ENCODE data around the gene GLT6D1. TPM values are rescaled to one million over a fixed set of nuclear protein-coding genes. Genes with fewer than 3 reads are reported as not detected.

GLT6D1 gene
- total RNA-seq (2021; ENCODE audit: unreplicated experiment) (not detected), Bru-seq, nascent RNA (not detected), BruChase-seq, experiment 1, labeled RNA remaining after a 2-hour chase (not detected), BruChase-seq, experiment 2, labeled RNA remaining after a 6-hour chase (not detected)
- polyA plus RNA-seq (2012; ENCODE audit: insufficient read length): not detected
- long read RNA-seq: 0 reads

GRCh38 chr9:135639196-135639595 is at the start of gene GLT6D1:
TSS of gene GLT6D1 (minus strand) at chr9:135639540. CDS start at chr9:135639187, 353 bp downstream.
- in situ Hi-C loops (cut with HindIII; ENCODE audit: low pct_unique_long_range_greater_than_20kb, low sequenced_read_pairs) (no loop called here), intact Hi-C loops (cut with micrococcal nuclease; ENCODE audit: unreplicated experiment) (no loop called here)
- TF ChIP-seq SIN3A (IDR thresholded peaks at IDR 0.05; ENCODE audit: borderline replicate concordance, insufficient read depth, low read depth, low read length): no peak
- no peak for TF ChIP-seq CTCF (IDR thresholded peaks at IDR 0.05)
- TF ChIP-seq, protein P1, sequence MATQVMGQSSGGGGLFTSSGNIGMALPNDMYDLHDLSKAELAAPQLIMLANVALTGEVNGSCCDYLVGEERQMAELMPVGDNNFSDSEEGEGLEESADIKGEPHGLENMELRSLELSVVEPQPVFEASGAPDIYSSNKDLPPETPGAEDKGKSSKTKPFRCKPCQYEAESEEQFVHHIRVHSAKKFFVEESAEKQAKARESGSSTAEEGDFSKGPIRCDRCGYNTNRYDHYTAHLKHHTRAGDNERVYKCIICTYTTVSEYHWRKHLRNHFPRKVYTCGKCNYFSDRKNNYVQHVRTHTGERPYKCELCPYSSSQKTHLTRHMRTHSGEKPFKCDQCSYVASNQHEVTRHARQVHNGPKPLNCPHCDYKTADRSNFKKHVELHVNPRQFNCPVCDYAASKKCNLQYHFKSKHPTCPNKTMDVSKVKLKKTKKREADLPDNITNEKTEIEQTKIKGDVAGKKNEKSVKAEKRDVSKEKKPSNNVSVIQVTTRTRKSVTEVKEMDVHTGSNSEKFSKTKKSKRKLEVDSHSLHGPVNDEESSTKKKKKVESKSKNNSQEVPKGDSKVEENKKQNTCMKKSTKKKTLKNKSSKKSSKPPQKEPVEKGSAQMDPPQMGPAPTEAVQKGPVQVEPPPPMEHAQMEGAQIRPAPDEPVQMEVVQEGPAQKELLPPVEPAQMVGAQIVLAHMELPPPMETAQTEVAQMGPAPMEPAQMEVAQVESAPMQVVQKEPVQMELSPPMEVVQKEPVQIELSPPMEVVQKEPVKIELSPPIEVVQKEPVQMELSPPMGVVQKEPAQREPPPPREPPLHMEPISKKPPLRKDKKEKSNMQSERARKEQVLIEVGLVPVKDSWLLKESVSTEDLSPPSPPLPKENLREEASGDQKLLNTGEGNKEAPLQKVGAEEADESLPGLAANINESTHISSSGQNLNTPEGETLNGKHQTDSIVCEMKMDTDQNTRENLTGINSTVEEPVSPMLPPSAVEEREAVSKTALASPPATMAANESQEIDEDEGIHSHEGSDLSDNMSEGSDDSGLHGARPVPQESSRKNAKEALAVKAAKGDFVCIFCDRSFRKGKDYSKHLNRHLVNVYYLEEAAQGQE (IDR thresholded peaks at IDR 0.05; ENCODE audit: insufficient read depth in 1 of 2, low read depth in 2 of 2, low read length in 1 of 2): no peak
- no peak for TF ChIP-seq TCF7L2 (IDR thresholded peaks at IDR 0.05; ENCODE audit: low read depth, low read length)
- Histone ChIP-seq H3K27ac (ENCODE audit: low read length) (no peak within 1 kb of the TSS), H3K4me3 (ENCODE audit: low read depth in 2 of 2, low read length in 2 of 2) (no peak within 1 kb of the TSS), H3K36me3 (ENCODE audit: control insufficient read depth, insufficient read depth, low read length) (no peaks in the 10 kb centered on the region), H3K9me3 (ENCODE audit: control insufficient read depth, insufficient read depth, low read depth, low read length) (no peaks in the 10 kb centered on the region), H3K4me1 (ENCODE audit: control insufficient read depth, insufficient read depth, low read length) (no peaks in the 10 kb centered on the region), H3K27me3 (ENCODE audit: control insufficient read depth, insufficient read depth, low read length) (peaks cover 4% of the 10 kb centered on the region; the same call in 1 of the 2 replicates)
- ATAC-seq (no peak), DNase-seq (ENCODE audit: low read depth, low spot score) (no peak)
- ChIA-PET POLR2A (no interaction called here), CTCF (no interaction called here)
- no TSS peak for BruUV-seq (replicated peaks)

GRCh38 chr9:135689011-135689410 is 49.7 kb upstream of the GLT6D1 start:
- H3K27me3 ChIP-seq (ENCODE audit: control insufficient read depth, insufficient read depth, low read length): no peaks in the 10 kb centered on the region
- intact Hi-C loops (cut with micrococcal nuclease; ENCODE audit: unreplicated experiment) (no loop called here), in situ Hi-C loops (cut with HindIII; ENCODE audit: low pct_unique_long_range_greater_than_20kb, low sequenced_read_pairs) (no loop called here)
- H3K36me3 ChIP-seq (ENCODE audit: control insufficient read depth, insufficient read depth, low read length): no peaks in the 10 kb centered on the region
- ATAC-seq (no peak), DNase-seq (ENCODE audit: low read depth, low spot score) (no peak)
- no peak overlapping the region for H3K27ac ChIP-seq (ENCODE audit: low read length)
- no peaks in the 10 kb centered on the region for H3K4me1 ChIP-seq (ENCODE audit: control insufficient read depth, insufficient read depth, low read length)
- H3K9me3 ChIP-seq (ENCODE audit: control insufficient read depth, insufficient read depth, low read depth, low read length): no peaks in the 10 kb centered on the region
- POLR2A ChIA-PET: no interaction called here
- no peak overlapping the region for H3K4me3 ChIP-seq (ENCODE audit: low read depth in 2 of 2, low read length in 2 of 2)
- BruUV-seq (replicated peaks): no TSS peak
- TF ChIP-seq, protein P1 (IDR thresholded peaks at IDR 0.05; ENCODE audit: insufficient read depth in 1 of 2, low read depth in 2 of 2, low read length in 1 of 2): no peak
- TF ChIP-seq POLR2AphosphoS5 (IDR thresholded peaks at IDR 0.05; ENCODE audit: low read depth, low read length) (no peak), SIN3A (IDR thresholded peaks at IDR 0.05; ENCODE audit: borderline replicate concordance, insufficient read depth, low read depth, low read length) (no peak)
- CTCF ChIA-PET: no interaction called here
